Activated T-helper 17 cell treated with anti-CD3 and anti-CD28 coated beads, Interleukin-2, amount 50 U/mL, for 72 hours (primary cell): Measurements from ENCODE around the gene COPB1. TPM values are rescaled to one million over a fixed set of nuclear protein-coding genes. Genes with fewer than 3 reads are reported as not detected.

ENCODE experiments used
- ATAC-seq: fragments of 150-1000 bp; cut with Tn5 transposase; replicated peaks from 2 replicates; pipeline ENCODE4 v1.10.0; 2021; ENCODE audit warnings: mild to moderate bottlenecking, moderate library complexity
- H3K27ac Mint-ChIP-seq: one replicate; pipeline ENCODE4 v1.8.0; 2022; ENCODE audit warnings: mixed read lengths
- H3K27me3 Mint-ChIP-seq: one replicate; pipeline ENCODE4 v1.8.0; 2022; ENCODE audit warnings: mixed read lengths
- H3K36me3 Mint-ChIP-seq: one replicate; pipeline ENCODE4 v1.8.0; 2022; ENCODE audit warnings: low read depth, mild to moderate bottlenecking, mixed read lengths
- H3K4me1 Mint-ChIP-seq: one replicate; pipeline ENCODE4 v1.8.0; 2022; ENCODE audit warnings: mixed read lengths
- H3K4me3 Mint-ChIP-seq: one replicate; pipeline ENCODE4 v1.8.0; 2022; ENCODE audit warnings: mild to moderate bottlenecking, mixed read lengths
- H3K9me3 Mint-ChIP-seq: one replicate; pipeline ENCODE4 v1.8.0; 2022; ENCODE audit warnings: mixed read lengths
- total RNA-seq, 2 donors: library from RNA; stranded (reverse); gene quantifications; one replicate each; pipeline ENCODE4 v1.2.3, GENCODE V29; 2022

Gene COPB1
- total RNA-seq, 2 donors from 2014 or later: 93.4 to 103 TPM

DNA sequence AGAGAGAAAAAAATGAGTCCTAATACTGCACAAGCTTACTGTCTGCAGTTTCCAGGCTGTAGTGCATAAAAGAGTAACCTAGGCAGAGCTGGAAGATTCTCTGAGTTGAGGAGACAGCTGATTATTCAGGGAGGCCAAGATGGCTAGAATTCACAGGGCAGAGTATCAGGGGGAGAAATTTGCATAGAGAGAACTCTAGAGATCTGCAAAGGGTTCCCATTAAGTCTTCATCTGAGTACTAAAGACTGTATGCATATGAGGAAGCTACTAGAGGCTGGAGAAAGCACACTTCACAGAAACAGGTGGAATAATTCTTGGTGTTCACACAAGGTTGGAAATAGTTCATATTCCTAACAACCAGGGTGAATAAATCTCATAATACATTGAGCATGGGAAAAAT lies 74.0 kb downstream of the COPB1 start:
- H3K4me3 Mint-ChIP-seq: no peak overlapping the region
- ATAC-seq: no peak
- H3K27me3 Mint-ChIP-seq: no peaks in the 10 kb centered on the region
- no peak overlapping the region for H3K27ac Mint-ChIP-seq
- H3K9me3 Mint-ChIP-seq: no peaks in the 10 kb centered on the region
- no peaks in the 10 kb centered on the region for H3K36me3 Mint-ChIP-seq
- H3K4me1 Mint-ChIP-seq: no peaks in the 10 kb centered on the region

DNA sequence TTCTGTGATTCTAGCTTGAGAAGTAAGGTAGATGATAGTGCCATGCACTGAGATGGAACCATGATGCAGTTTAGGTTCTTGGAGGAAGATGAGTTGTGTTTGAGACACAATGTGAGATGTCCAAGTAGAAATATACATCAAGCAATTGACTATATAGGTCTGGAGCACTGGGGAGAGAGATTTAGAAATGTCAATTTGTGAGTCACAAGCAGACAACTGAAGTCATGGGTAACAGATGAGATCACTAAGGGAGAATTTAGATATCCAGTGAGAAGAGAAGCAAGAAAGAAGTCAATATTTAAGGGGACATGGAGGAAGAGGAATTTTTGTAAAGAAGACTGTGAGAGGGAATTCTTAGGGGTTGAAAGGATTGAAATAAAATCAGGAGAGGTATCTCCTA lies 75.5 kb downstream of the COPB1 start:
- H3K36me3 Mint-ChIP-seq: no peaks in the 10 kb centered on the region
- no peak overlapping the region for H3K27ac Mint-ChIP-seq
- peak; percentile 52 for ATAC-seq
- no peak overlapping the region for H3K4me3 Mint-ChIP-seq
- H3K9me3 Mint-ChIP-seq: no peaks in the 10 kb centered on the region
- no peaks in the 10 kb centered on the region for H3K4me1 Mint-ChIP-seq
- H3K27me3 Mint-ChIP-seq: no peaks in the 10 kb centered on the region

DNA sequence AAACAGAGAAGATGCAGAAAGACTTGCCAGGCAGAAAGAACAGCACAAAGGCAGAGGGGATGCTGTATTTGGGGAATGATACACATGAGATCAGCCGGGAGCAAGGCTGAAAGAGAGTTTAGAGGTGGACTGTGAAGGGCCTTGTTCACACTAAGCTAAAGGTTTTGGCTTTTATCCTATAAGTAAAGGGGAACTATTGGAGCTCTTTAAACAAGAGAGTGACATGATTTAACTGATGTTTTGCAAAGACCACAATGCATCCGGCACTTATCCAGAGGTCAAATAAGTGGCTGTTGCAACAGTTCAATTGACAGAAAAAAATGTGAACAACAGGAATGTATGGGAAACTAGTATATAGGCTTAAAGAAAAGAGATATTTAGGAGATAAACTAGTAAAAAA lies 76.0 kb downstream of the COPB1 start:
- Mint-ChIP-seq H3K27ac (no peak overlapping the region), H3K27me3 (no peaks in the 10 kb centered on the region), H3K36me3 (no peaks in the 10 kb centered on the region), H3K9me3 (no peaks in the 10 kb centered on the region), H3K4me1 (peaks cover 2% of the 10 kb centered on the region), H3K4me3 (no peak overlapping the region)
- no peak for ATAC-seq

DNA sequence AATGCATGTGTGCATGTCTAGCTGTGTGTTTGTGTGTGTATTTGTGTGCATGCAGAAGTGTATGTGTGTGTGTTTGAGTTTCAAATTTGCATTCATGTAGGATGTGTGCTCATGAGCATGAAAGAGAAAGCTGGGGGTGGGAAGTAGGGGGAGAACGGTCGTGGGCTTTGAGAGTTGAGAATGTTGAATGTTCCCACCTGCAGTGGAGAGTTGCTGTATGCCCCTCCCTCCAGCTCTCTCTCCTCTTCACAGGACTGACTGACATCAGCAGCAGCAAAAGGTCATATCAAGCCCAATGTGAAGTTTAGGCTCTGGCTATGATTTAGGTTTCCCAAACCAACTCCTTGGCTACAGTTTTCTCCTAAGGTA lies 76.8 kb downstream of the COPB1 start:
- Mint-ChIP-seq H3K4me1 (peaks cover 6% of the 10 kb centered on the region), H3K27ac (no peak overlapping the region)
- ATAC-seq: no peak

DNA sequence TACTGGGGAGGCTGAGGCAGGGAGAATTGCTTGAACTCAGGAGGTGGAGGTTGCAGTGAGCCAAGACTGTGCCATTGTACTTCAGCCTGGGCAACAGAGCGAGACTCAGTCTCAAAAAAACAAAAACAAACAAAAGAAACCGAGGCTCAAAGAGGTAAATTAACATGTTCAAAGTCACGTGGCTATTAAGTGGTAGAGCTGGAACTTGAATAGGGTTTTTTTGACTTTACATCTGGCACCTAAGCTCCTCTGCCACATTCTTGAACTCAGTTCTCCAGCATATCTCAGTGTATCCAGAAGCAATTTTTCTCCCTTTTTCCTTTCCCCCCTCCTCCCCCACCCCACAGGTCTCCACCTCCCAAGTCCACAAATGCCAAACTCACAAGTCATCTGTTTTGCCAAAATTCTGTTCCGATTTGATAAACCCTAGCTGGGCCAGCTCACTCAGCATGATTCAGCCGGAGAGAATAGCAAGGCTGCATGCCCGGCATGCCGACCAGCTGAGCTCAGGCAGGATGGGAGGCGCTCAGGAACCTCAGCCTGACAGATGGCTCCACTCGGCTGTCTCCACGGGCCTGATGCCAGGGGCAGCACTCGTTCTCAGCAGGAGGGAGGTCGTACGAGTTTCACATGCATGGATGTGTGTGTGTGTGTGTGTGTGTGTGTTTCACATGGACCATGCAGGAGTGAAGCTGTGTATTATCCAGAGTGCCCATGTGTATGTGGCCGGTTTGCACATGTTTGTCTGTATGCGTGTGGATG lies 77.4 kb downstream of the COPB1 start:
- Mint-ChIP-seq H3K27me3 (no peaks in the 10 kb centered on the region), H3K36me3 (no peaks in the 10 kb centered on the region), H3K27ac (no peak overlapping the region), H3K9me3 (no peaks in the 10 kb centered on the region), H3K4me3 (no peak overlapping the region), H3K4me1 (peaks cover 11% of the 10 kb centered on the region)
- no peak for ATAC-seq

More for the DNA sequence above, 76.8 kb downstream of the COPB1 start:
- Mint-ChIP-seq H3K4me3 (no peak overlapping the region), H3K27me3 (no peaks in the 10 kb centered on the region), H3K9me3 (no peaks in the 10 kb centered on the region), H3K36me3 (no peaks in the 10 kb centered on the region)

DNA sequence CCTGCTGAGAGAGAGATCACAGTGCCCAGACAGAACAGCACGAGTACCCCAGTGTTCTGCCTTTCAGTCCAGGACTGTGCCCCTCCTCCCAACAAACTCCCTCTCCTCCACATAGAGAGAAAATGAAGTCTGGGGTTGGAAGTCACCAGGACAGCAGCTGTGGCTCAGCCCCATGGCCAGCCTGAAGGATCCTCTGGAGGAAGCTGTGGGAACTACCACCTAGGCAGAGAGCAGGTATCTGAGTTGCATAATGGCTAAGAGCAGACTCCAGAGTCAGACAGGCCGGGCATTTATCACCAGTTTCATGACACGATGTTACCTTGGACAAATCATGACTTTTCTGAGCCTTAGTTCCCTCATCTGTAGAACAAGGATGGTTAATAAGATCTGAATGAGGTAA lies 79.4 kb downstream of the COPB1 start:
- ATAC-seq: no peak
- Mint-ChIP-seq H3K9me3 (no peaks in the 10 kb centered on the region), H3K4me1 (peaks cover 14% of the 10 kb centered on the region), H3K36me3 (no peaks in the 10 kb centered on the region), H3K27me3 (no peaks in the 10 kb centered on the region), H3K4me3 (no peak overlapping the region), H3K27ac (no peak overlapping the region)

DNA sequence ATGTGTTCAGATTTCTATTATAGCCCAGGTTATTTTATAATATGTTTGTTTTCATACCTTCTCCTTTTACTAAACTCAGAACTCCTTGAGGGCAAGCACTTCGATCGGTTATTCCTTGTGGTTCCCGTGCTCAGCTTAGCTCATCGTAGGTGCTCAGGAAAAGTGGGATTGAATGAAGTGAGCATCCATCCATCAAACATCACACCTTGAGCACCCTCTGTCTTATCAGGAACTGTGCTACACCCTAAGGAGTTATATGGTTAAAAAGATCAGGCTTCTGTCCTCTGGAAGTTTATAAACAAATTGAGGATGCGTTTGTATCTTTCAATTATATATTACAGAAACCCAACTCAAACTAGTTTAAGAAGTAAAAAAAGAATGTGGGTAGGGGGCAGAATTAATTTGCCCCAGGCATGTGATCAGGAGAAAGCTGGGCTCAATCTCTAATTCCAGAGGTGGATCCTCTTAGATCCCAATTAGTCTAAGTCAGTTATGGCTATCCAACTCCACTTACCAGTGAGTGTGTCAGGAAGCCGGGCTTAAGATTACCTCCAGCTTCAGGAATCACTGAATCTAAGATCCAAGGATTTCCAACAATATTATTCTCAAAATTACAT lies 80.7 kb downstream of the COPB1 start:
- H3K36me3 Mint-ChIP-seq: no peaks in the 10 kb centered on the region
- H3K4me3 Mint-ChIP-seq: no peak overlapping the region
- no peak for ATAC-seq
- no peak overlapping the region for H3K27ac Mint-ChIP-seq
- H3K27me3 Mint-ChIP-seq: no peaks in the 10 kb centered on the region
- peaks cover 24% of the 10 kb centered on the region for H3K4me1 Mint-ChIP-seq
- no peaks in the 10 kb centered on the region for H3K9me3 Mint-ChIP-seq

DNA sequence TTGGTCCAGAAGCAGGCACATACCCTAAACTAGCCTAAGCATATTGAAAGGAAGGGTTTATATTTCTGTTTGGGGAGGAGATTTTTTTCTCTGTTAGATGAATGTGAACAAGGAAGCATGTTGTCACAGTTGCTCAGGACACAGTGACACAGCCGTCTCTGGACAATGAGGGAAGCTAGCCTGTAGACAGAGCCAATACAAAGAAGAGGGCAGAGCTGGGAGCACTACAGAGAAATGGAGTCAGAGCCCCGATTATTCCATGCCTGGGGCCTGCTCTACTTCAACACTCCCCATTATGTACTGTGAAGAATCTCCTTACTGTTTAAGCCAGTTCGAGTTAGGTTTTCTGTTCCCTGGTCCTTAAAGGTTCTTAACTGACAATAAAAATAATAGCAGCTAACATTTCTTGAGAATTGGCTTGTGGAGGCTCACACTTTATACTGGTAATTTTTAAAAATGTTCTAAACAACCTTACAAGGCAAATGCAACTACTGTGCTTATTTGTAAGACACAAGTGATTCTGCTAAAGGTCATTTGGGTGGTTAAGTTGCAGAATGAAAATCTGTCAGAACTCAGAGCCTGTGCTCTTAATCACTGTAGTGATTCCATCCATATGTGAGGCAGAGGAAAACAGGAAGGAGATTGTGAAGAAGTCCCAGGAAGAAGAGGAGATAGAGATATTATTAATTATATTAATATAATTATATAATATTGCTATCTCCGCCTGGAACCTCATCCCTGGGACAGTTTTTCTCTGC lies 81.8 kb downstream of the COPB1 start:
- H3K9me3 Mint-ChIP-seq: no peaks in the 10 kb centered on the region
- no peak overlapping the region for H3K27ac Mint-ChIP-seq
- no peak overlapping the region for H3K4me3 Mint-ChIP-seq
- peaks cover 35% of the 10 kb centered on the region for H3K4me1 Mint-ChIP-seq
- H3K27me3 Mint-ChIP-seq: no peaks in the 10 kb centered on the region
- no peak for ATAC-seq
- no peaks in the 10 kb centered on the region for H3K36me3 Mint-ChIP-seq

DNA sequence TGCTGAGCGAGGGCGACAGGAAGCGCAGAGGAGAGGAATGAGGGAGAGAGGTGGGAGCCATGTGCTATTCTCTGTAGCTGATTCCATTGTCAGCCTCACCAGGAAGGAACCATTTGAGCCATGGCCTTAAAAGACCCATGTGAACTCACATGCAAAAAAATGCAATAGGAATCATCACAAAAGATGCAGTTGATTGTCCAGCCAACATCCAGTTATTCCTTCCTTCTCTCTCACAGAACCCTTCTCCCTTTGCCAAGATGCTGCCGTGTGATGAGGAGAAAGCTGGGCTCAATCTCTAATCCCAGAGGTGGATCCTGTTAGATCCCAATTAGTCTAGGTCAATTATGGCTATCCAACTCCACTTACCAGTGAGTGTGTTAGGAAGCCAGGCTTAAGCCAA lies 82.4 kb downstream of the COPB1 start:
- Mint-ChIP-seq H3K9me3 (no peaks in the 10 kb centered on the region), H3K4me1 (peaks cover 36% of the 10 kb centered on the region), H3K4me3 (no peak overlapping the region), H3K36me3 (no peaks in the 10 kb centered on the region), H3K27ac (no peak overlapping the region), H3K27me3 (no peaks in the 10 kb centered on the region)
- no peak for ATAC-seq

DNA sequence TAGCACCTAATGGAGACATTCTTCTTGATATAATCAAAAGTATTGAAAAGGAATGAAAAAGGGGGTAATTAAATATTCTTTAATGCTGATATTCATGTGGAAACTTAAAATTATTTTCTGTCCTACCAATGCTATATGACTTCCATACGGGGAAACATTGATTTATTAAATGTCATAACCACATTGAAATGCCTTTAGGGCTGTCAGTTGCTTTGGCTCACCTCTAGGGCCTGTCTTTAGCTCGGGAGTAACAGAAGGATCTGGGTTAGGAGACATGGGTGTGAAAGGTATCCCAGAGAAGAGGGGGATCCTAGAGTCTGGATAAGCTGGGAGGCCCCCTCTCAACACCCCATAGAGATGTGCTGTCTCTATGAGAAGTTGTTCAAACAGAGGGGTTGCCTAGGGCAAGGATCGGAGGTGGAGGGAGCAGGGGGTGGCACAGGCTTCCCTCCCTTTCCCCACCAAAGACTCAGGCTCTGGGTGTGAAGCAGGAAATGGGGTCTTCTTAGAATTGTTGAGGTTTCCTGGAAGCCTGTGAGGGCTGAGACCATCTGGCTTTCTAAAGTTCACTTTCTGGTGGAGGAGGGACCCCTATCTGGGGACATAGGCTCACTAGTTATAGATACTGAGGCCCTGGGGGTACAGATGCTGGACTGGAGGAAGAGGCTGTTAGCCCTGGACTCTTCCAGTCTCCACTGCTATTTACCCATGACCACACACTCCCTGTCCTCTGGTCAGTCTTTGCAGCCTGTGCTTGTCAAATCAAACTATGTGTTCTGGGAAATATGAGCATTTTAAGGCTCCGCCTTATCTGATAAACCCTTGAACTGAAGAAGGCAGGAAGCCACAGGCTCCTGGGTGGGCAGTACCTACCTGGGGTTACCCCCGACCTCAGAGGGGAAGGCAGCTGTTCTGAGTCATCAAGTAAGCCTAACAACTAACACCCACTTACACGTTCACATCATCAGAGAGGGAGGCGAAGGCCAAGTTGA lies 84.8 kb downstream of the COPB1 start:
- H3K36me3 Mint-ChIP-seq: no peaks in the 10 kb centered on the region
- H3K9me3 Mint-ChIP-seq: no peaks in the 10 kb centered on the region
- H3K27me3 Mint-ChIP-seq: no peaks in the 10 kb centered on the region
- H3K4me1 Mint-ChIP-seq: peaks cover 40% of the 10 kb centered on the region
- H3K4me3 Mint-ChIP-seq: peak overlapping the region; percentile 76
- ATAC-seq: peak; percentile 97
- peak overlapping the region; percentile 94 for H3K27ac Mint-ChIP-seq

DNA sequence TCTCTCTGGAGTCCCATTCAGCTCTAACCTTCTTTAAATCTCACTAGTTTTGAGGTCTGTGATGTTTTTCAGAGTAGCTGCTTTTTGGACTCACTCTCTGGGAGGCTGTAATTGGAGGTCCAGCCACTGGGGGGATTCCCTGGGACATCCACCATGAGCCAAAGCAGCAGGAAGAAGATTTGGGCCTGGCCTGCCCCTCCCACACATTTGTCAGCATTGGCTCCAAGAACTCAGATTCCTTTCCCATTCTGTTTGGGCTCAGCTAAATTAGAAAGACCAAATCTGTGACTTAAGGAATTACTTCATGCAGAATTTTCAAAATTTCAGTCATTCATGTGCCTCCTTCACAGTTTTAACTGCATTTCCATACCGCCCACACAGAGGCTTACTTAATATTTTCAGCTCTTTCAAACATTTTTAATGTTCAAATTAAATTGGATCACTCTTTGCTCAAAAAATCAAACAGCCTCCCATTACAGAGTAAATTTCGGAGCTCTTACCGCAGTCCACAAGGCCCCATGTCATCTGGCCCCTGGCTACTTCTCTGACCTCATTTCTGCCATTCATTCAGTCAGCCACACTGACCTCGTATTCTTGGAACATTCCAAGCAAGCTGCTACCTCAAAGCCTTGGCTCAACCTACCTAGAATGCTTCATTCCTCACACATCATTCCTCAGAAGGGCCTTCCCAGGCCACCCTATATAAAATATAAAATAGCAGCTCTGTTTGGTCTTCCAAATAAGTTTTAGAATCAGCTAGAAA lies 86.1 kb downstream of the COPB1 start:
- no peaks in the 10 kb centered on the region for H3K9me3 Mint-ChIP-seq
- H3K27me3 Mint-ChIP-seq: no peaks in the 10 kb centered on the region
- H3K27ac Mint-ChIP-seq: peak overlapping the region; percentile 94
- peaks cover 37% of the 10 kb centered on the region for H3K4me1 Mint-ChIP-seq
- no peaks in the 10 kb centered on the region for H3K36me3 Mint-ChIP-seq
- peak overlapping the region; percentile 44 for H3K4me3 Mint-ChIP-seq
- no peak for ATAC-seq

DNA sequence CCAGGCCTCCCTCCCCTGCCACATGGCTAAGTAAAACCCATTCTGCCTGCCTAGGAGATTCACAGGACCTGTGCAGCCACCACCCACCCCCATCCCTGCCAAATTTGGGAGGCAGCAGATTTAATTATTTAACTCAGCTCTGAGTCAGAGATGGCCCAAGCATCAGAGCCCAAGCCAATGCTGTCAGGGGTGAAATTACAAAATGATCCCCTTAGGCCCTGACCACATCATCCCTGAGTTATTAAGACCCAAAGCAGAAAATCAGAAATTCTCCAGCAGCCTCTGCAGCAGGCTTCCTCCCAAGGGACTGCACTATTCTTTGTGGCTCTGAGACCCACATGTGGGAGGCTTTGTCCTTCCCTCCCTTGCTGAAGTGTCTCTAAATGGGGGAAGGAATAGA lies 87.8 kb downstream of the COPB1 start:
- no peaks in the 10 kb centered on the region for H3K9me3 Mint-ChIP-seq
- H3K4me3 Mint-ChIP-seq: no peak overlapping the region
- H3K27ac Mint-ChIP-seq: no peak overlapping the region
- H3K4me1 Mint-ChIP-seq: peaks cover 29% of the 10 kb centered on the region
- no peaks in the 10 kb centered on the region for H3K27me3 Mint-ChIP-seq
- ATAC-seq: no peak
- no peaks in the 10 kb centered on the region for H3K36me3 Mint-ChIP-seq

DNA sequence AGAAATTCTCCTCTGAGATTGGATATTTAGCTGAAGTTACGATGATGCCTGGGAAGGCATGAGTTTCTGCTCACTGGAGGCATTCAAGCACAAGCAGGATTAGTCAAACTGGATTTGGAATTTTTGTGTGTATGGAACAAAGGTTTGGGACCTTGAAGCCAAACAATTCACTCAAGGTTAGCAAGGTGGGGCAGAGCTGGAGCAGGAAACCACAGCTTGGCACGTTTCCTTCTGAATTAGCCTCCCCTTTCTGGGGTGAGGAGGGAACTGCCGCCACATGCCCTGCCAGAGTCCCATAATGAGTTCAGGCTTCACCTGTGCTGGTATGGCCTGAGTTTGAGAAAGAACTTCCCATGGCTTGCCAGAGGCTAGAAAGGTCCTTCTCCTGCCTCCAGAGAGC lies 89.7 kb downstream of the COPB1 start:
- Mint-ChIP-seq H3K4me3 (no peak overlapping the region), H3K27ac (no peak overlapping the region), H3K27me3 (no peaks in the 10 kb centered on the region), H3K4me1 (peaks cover 24% of the 10 kb centered on the region), H3K9me3 (no peaks in the 10 kb centered on the region), H3K36me3 (no peaks in the 10 kb centered on the region)
- no peak for ATAC-seq
